ENCODE measurements around the gene STRN3.

DNA sequence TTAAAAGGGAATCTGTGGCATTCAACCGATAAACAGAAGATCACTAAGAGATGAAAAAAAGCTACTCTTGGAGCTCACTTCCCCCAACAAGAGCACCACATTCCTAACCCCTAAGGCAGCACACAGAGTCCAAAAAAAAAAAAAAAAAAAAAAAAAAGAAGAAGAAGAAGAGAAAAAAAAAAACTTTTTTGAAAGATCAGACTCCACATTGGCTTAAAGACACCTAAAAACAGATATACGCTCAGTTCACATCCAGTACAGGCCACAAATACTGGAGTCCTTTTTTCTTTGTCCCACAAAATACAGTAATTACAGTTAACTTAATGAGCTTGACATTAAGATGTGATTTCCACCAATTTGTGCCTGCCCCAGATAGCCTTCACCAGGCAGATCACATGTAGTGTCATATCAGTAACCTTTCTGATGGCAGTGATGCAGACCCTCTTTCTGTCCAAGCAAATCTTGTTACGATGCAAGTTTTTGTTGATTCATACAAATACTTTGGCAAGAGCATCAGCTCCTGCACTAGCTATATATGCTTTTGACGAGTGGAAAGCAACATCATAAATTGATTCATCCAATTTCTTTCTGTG, 131.2 kb downstream of the STRN3 start:
- TF ChIP-seq, protein P1, sequence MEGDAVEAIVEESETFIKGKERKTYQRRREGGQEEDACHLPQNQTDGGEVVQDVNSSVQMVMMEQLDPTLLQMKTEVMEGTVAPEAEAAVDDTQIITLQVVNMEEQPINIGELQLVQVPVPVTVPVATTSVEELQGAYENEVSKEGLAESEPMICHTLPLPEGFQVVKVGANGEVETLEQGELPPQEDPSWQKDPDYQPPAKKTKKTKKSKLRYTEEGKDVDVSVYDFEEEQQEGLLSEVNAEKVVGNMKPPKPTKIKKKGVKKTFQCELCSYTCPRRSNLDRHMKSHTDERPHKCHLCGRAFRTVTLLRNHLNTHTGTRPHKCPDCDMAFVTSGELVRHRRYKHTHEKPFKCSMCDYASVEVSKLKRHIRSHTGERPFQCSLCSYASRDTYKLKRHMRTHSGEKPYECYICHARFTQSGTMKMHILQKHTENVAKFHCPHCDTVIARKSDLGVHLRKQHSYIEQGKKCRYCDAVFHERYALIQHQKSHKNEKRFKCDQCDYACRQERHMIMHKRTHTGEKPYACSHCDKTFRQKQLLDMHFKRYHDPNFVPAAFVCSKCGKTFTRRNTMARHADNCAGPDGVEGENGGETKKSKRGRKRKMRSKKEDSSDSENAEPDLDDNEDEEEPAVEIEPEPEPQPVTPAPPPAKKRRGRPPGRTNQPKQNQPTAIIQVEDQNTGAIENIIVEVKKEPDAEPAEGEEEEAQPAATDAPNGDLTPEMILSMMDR (IDR thresholded peaks at IDR 0.05): no peak
- no peak for TF ChIP-seq POLR2A (IDR thresholded peaks at IDR 0.05)
- TF ChIP-seq EP300 (IDR thresholded peaks at IDR 0.05): no peak
